Bone marrow (tissue), 2 donors: ENCODE results near the gene DAB2.

Source experiments
- DNase-seq, 2 donors: peaks; one replicate each; lab custom pipeline; 2025; lab: John Stamatoyannopoulos, UW

Gene DAB2

DNA sequence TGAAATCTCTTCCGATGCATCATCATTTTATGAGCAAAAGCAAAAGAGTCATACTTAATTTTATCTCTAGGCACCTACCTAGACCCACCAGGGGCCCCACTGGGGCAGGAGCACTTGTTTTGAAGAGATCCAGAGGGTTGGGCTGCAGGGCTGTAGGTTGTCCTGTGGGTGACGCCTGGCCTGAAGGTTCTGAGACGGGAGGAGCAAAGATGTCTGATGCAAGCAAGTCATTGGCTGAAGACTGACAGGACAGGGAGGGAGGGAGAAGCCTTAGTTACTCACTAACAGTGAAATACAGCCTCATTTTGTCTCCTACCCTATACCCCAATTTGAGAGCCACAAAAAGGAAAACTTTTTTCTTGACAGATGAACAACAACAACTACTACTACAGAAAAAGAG, 43.4 kb downstream of the DAB2 start:
- DNase-seq: no peak

GRCh38 chr5:39379693-39380092, 45.1 kb downstream of the DAB2 start:
- no peak for DNase-seq

DNA sequence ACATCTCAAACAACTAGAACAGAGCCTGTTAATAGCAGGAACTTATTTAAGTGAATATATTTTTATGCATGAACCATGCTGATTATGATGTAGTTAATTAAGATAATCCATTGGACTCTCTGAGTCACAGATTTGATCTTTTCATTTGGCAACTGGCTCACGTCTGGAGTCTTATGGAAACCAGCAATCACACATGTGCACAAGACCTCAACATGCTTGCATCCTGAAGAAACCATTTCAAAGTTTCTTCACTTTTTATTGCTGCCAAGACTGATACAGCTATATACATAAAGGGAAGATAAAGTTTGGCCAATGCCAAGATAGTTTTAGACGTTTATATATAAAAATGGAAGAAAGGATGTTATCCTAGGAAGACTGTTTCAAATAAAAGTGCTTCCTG, 47.2 kb downstream of the DAB2 start:
- no peak for DNase-seq

GRCh38 chr5:39376293-39376714, 48.5 kb downstream of the DAB2 start:
- peak in 1 of 2 donors; percentile 70 for DNase-seq

DNA sequence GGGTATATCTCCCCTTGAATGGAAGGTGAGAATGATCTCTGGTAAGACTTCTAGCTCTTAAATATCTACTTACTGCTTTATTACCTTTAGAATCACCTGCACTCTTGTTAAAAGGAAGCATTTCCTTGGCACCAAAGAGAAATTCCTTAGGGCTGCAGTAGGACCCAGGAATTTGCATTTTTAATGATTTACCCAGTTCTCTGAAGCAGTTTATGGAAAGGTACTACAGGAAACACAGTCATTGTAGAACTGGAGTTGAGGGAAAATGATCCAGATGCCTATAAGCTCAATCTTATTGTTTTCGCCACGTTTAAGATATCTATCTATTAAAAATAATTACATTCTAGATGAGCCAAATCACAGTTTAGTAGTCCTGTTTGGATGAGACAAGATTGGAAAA, 51.0 kb downstream of the DAB2 start:
- no peak for DNase-seq

GRCh38 chr5:39371367-39371635, 53.5 kb downstream of the DAB2 start:
- DNase-seq: no peak

- DNase-seq: no peak
Measured at GRCh38 chr5:39370555-39371366, 54.0 kb downstream of the DAB2 start.

GRCh38 chr5:39369123-39369815, 55.5 kb downstream of the DAB2 start:
- DNase-seq: no peak

DNA sequence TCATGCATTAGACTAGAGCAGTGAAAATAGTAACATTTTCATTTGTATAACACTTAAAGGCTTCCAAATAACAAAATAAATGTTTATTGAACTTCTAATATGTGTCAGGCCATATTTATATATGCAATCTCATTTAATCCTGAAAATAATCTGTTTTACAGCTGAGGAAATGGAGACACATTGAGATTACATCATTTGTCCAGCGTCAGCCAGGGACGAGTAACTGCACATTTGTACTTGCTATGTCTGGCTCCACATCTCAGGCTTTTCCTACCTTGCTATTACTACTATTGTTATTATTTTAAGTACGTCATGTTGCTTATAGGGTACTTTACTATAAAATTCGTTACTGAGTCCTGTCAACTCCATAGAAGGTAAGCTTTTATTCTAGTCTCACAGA, 56.7 kb downstream of the DAB2 start:
- no peak for DNase-seq

GRCh38 chr5:39367711-39368110, 57.1 kb downstream of the DAB2 start:
- DNase-seq: no peak

GRCh38 chr5:39364367-39364766, 60.4 kb downstream of the DAB2 start, which contains the start of gene C9:
Gene C9 (minus strand): TSS chr5:39364495. CDS start chr5:39364464, 31 bp downstream.
- no peak for DNase-seq

DNA sequence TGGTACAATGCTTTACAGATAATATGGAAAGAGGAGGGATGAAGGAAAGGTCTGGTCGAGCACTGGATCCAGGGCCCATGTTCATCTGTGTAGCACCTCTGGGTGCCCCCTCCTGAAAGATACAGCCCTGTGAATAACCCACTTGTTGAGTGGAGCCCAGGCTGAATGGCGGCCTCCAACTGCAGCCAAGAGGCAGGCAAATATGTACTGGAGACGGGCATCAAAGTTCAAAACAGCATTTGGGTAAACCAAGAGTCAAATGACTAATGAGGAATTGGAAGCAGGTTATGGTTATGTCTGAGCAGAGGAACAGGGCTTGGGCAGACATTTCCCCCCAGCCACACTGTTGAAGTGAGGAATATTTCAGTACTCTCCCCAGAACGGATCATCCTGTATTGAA, 61.6 kb downstream of the DAB2 start:
- no peak for DNase-seq

DNA sequence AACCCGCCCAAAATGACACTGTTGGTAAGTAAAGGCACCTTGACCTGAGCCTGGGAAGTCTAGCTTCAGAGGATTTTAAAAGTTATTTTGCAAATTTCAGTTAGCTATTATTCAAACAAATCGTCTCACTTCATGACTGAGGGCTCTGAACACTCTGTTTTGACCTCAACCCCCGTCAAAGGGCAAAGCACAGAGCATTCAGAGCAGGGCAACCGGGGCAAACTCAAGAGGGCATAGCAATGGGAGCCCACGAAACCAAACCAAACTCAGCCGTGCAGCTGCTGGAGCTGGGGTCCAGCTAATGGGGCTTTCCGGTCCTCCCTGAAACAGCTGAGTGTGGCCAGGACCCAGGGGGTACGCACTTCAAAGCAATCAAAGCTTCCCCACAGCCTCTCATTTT, 62.1 kb downstream of the DAB2 start:
- DNase-seq: no peak

GRCh38 chr5:39361306-39361705, 63.5 kb downstream of the DAB2 start:
- DNase-seq: no peak

DNA sequence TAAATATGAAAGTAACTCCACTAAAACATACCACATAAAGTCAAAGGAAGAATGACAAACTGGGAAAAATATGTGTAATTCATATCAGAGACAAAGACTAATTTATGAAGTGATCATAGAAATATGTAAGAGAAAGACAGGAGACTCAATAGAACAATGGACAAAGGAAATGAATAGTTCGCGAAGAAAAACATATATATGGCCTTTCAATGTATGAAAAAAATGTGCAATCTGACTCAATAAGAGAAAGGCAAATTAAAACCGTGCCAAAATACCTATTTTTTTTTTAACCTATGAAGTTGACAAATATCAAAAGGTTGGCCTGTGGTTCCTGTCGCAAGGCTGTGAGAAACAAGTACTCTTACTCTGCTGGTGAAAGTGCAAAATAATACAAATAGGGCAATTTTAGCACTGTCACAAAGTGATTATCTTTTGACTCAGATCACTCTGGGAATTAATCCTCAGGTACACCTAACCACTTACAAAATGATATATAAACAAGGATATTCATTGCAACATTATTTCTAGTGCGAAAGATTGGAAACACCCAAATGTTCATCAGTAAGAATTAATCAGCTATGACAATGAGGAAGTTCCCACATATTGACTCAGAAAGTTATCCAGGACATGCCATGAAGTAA, 64.2 kb downstream of the DAB2 start:
- DNase-seq: no peak

GRCh38 chr5:39356263-39356662, 68.5 kb downstream of the DAB2 start:
- no peak for DNase-seq

DNA sequence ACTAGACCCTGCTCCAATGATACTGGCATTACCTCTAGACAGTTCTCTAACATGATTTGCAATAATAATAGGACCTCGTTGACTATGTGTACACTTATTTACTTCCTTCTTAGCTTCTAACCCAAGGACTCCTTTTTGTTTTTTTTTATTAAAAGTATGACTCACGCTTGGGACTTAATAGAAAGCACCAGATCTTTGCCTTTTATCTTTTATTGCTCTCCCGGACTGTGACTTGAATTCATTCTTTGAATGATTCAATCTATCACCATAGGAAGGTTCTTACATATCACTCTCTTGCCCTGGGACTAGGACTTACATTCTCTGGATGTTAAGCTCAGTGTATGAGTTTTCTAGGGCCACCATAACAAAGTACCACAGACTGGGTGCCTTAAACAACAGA, 69.5 kb downstream of the DAB2 start:
- no peak for DNase-seq

DNA sequence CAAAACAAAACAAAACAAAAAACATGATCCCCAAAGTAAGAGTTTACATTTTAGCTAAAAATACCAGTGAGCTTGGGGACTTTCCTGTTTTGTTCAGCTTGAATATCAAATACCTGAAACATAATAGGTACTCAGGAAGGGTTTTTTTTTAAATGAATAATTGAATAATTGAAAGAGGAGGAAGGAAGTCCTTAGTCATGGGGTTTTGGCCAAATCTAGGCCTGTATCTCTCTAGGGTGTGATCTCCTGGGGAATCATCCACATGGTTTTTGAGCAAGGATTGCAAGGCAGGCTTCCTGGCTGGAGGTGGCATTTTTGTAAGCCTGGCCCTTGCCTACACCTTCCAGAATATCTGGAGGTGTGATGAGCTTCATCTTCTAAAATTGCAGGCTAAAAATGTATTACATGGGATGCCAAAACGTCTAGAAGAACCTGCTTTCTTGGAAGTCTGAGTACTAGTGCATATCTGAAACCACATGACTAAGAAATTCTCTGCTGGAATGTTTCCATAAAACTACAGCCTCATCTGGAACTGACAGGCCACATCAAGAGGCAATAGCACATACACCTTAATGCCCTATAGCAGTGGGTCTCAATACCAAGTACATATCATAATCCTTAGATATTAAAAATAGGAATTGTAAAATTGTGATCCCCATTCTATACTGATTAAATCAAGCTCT, 70.9 kb downstream of the DAB2 start:
- no peak for DNase-seq

DNA sequence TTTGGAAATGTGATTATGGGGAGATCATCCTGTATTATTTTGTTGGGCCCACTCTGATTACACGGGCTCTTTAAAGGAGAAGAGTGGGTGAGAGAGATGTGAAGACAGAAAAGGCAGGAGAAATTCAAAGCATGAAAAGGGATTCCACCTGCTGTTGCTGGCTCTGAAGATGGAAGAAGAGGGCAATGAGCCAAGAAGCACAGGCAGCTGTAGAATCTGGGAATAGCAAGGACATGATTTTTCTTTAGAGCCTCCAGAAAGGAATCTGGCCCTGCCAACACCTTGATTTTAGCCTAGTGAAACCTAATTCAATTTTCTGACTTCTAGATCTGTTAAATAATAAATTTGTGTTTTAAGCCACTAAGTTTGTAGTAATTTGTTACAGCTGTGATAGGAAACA, 71.8 kb downstream of the DAB2 start:
- DNase-seq: no peak

DNA sequence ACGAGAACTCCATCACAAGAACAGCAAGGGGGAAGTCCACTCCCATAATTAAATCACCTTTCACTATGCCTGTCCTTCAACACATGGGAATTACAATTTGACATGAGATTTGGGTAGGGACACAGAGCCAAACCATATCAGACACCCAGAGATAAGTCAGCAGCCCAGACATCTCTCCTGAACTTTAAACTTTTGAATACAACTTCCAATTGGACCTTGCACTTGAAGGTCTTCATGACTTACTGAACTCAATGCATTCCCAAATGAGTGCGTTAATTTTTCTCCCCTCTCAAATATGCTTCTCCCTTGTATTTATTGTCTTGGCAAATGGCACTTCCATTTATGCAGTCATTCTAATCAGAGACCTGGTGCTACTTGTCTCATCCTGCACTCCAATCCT, 72.6 kb downstream of the DAB2 start:
- DNase-seq: no peak

DNA sequence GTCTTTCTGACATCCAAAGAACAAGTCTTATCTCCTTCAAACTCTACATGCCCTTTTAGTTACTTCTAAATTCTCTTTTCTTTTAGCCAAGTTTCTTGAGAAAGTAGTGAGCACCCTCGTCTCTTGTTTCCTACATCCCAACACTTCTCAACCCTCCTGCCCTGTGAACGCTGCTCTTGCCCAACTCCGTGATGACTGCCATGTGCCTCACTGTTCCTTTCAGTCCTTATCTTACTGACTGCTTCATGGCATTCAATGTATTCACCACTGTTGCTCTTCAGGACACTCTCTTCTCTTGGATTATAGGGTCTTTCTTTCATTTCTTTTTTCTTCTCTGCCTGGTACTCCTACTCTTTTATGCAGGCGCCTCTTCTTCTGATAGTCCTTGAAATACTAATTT, 75.3 kb downstream of the DAB2 start:
- DNase-seq: no peak

DNA sequence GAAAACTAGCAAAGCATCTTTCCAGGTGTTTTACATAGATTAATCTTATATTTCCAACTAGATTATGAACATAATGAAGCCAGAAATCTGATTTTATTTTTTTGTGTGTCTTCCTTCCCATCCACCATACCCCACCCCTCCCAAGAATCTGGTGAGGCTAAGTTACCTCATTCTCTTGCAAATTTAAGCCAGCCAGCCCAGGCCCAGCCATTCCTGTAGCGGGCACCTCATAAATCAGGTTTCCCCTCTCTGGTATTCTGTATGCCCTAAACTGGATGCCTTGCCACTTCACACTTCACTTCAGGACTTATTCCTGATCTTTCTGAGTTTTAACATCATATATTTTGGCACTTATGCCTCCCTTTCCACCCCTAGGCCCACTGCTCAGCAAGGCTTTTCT, 82.3 kb downstream of the DAB2 start:
- DNase-seq: no peak

- DNase-seq: no peak
Measured at GRCh38 chr5:39341896-39342295, 82.9 kb downstream of the DAB2 start.
